Measurements from ENCODE around the gene SPCS1. TPM values are rescaled to one million over a fixed set of nuclear protein-coding genes. Genes with fewer than 3 reads are reported as not detected.

SPCS1 gene
- total and polyA plus RNA-seq, 9 of the 15 experiments (the other 6 are each of a cell fraction or from before 2014, with no cell fraction given) = 73.9 to 567 (median 127) TPM

GRCh38 chr3:52721730-52722008 lies 15.8 kb downstream of the SPCS1 start (continued):
- no peak for TF ChIP-seq ZNF239 (CRISPR knock-in tag; IDR thresholded peaks at IDR 0.05)
- TF ChIP-seq CCNT2 (IDR thresholded peaks at IDR 0.05; ENCODE audit: borderline replicate concordance, extremely low read depth, insufficient read length, low read depth, low read length) = no peak
- no peak for TF ChIP-seq FOXP4 (CRISPR knock-in tag; IDR thresholded peaks at IDR 0.05; ENCODE audit: borderline replicate concordance)
- TF ChIP-seq SRSF7 (optimal IDR thresholded peaks at IDR 0.05; ENCODE audit: low read depth, low read length) = no peak
- TF ChIP-seq BRD9 (IDR thresholded peaks at IDR 0.05; ENCODE audit: low read depth, partially characterized antibody) = no peak
- TF ChIP-seq ZBTB7A (IDR thresholded peaks at IDR 0.05; ENCODE audit: borderline replicate concordance, control insufficient read depth, low read depth, low read length) = no peak
- no peak for TF ChIP-seq FOXJ3 (CRISPR knock-in tag; IDR thresholded peaks at IDR 0.05)
- no peak for TF ChIP-seq RERE (CRISPR knock-in tag; IDR thresholded peaks at IDR 0.05; ENCODE audit: borderline replicate concordance)
- no peak for TF ChIP-seq DIDO1 (tag; IDR thresholded peaks at IDR 0.05; ENCODE audit: low read depth)
- no peak for TF ChIP-seq IRF2 (CRISPR knock-in tag; IDR thresholded peaks at IDR 0.05)
- no peak for TF ChIP-seq NFYB (IDR thresholded peaks at IDR 0.05; ENCODE audit: extremely low read depth, insufficient read length)
- TF ChIP-seq SAFB2 (IDR thresholded peaks at IDR 0.05; ENCODE audit: borderline replicate concordance, low read depth, low read length, severe bottlenecking) = no peak
- no peak for TF ChIP-seq HDAC1 (IDR thresholded peaks at IDR 0.05)
- no peak for TF ChIP-seq ZNF217 (CRISPR knock-in tag; IDR thresholded peaks at IDR 0.05)

Measured in K562 (cell line).